T-helper 1 cell treated with Interleukin-12 subunit alpha and Interleukin-12 subunit beta and Interleukin-4 antibody, amounts not matched to agents 30 ng/mL and 1 ng/mL, for 36 hours (primary cell): ENCODE data around the gene TMEM183A. TPM values are rescaled to one million over a fixed set of nuclear protein-coding genes. Genes with fewer than 3 reads are reported as not detected.

Experiments used
- intact Hi-C: fragments of 100-400 bp; cut with micrococcal nuclease; formaldehyde crosslinking; loops from one replicate; pipeline ENCODE4 v1.15.1; 2024
- total RNA-seq: library from RNA; stranded (reverse); gene quantifications from 2 replicates; pipeline ENCODE4 v1.2.3, GENCODE V29; 2022

Gene TMEM183A
- total RNA-seq = 66.3 and 70.7 TPM in 2 replicates

- intact Hi-C loops = loop anchor here (1.0 to 10.0 kb wide), 12 partner anchors 19 to 855 kb away; partner anchors contain the start of genes ADIPOR1, CYB5R1, KLHL12 and PCAT6
These were observed at the start of gene TMEM183A for GRCh38 chr1:203006948-203007871. Gene TMEM183A (plus strand): TSS chr1:203007374. CDS start chr1:203007466, 92 bp downstream.

- intact Hi-C loops = loop anchor here (1.0 to 10.0 kb wide), 10 partner anchors 9 to 796 kb away; partner anchors contain the start of genes CYB5R1, KLHL12, PPFIA4 and PPP1R12B
These were observed 49.2 kb upstream of the TMEM183A start, which contains the start of gene ADIPOR1 for GRCh38 chr1:202957733-202958543. Gene ADIPOR1 (minus strand): TSS chr1:202958312. CDS start chr1:202951070, 7,242 bp downstream.

- intact Hi-C loops = loop anchor here (1.0 to 10.0 kb wide), 9 partner anchors 9 to 796 kb away; partner anchors contain the start of genes CYB5R1, KLHL12, PPFIA4 and PPP1R12B
These were observed 48.5 kb upstream of the TMEM183A start for GRCh38 chr1:202958544-202959275.

GRCh38 chr1:202959276-202959620 is 47.9 kb upstream of the TMEM183A start:
- intact Hi-C loops = loop anchor here (5.0 to 10.0 kb wide), 2 partner anchors 366 to 797 kb away; partner anchors contain the start of gene PTPN7

- intact Hi-C loops = no loop called here
These were observed 45.8 kb upstream of the TMEM183A start for GRCh38 chr1:202961220-202961880.

GRCh38 chr1:202964791-202965410 is 42.3 kb upstream of the TMEM183A start:
- intact Hi-C loops = loop anchor here (5.0 kb wide), 1 partner anchor 1008 kb away; the partner anchor contains the start of gene TIMM17A

GRCh38 chr1:202965422-202965821 is 41.8 kb upstream of the TMEM183A start:
- intact Hi-C loops = loop anchor here (5.0 kb wide), 1 partner anchor 1008 kb away; the partner anchor contains the start of gene TIMM17A

GRCh38 chr1:202966006-202966898 is 40.9 kb upstream of the TMEM183A start:
- intact Hi-C loops = loop anchor here (2.0 to 5.0 kb wide), 2 partner anchors 831 to 1009 kb away; partner anchors contain the start of gene TIMM17A

GRCh38 chr1:202967684-202968281 is 39.4 kb upstream of the TMEM183A start:
- intact Hi-C loops = loop anchor here (1.0 to 5.0 kb wide), 10 partner anchors 9 to 1010 kb away; partner anchors contain the start of genes ADIPOR1, KLHL12, PCAT6 and PPFIA4

- intact Hi-C loops = loop anchor here (1.0 to 5.0 kb wide), 4 partner anchors 16 to 1011 kb away; partner anchors contain the start of genes PPFIA4 and TIMM17A
These were observed 38.8 kb upstream of the TMEM183A start for GRCh38 chr1:202968351-202968750.

GRCh38 chr1:202968895-202969295 is 38.3 kb upstream of the TMEM183A start:
- intact Hi-C loops = loop anchor here (1.0 to 5.0 kb wide), 4 partner anchors 16 to 1012 kb away; partner anchors contain the start of genes PPFIA4 and TIMM17A

- intact Hi-C loops = no loop called here
These were observed 35.1 kb upstream of the TMEM183A start for GRCh38 chr1:202972046-202972445.

GRCh38 chr1:202974856-202975255 is 32.3 kb upstream of the TMEM183A start:
- intact Hi-C loops = no loop called here

- intact Hi-C loops = no loop called here
These were observed 30.5 kb upstream of the TMEM183A start for GRCh38 chr1:202976633-202977032.

- intact Hi-C loops = no loop called here
These were observed 27.7 kb upstream of the TMEM183A start for GRCh38 chr1:202979459-202979858.

- intact Hi-C loops = no loop called here
These were observed 25.2 kb upstream of the TMEM183A start for GRCh38 chr1:202981939-202982338.

GRCh38 chr1:202982715-202983430 is 24.3 kb upstream of the TMEM183A start:
- intact Hi-C loops = no loop called here
